K562 (cell line): ENCODE data around the gene AFDN. TPM values are rescaled to one million over a fixed set of nuclear protein-coding genes. Genes with fewer than 3 reads are reported as not detected.

Source experiments
- ATAC-seq: fragments of 200-7000 bp; cut with Tn5 transposase; 3 replicates; pipeline ENCODE4 v1.9.1; 2020; ENCODE audit warnings: moderate library complexity
- BruUV-seq: library from RNA; stranded (reverse); fragments of 400-500 nt; replicated peaks from 2 replicates; lab custom pipeline; 2021; lab: Mats Ljungman, UMichigan
- CTCF ChIA-PET: fragments of 300-600 bp; formaldehyde crosslinking; extraction: SDS; loops from one replicate; lab custom pipeline; 2021; ENCODE audit warnings: low intra/inter-chr PET ratio; lab: Yijun Ruan, JAX
- POLR2A ChIA-PET: fragments of 300-600, 350-650 bp; sonication (Branson Sonifier 250); formaldehyde crosslinking; extraction: SDS; loops from one replicate; lab custom pipeline; 2021; ENCODE audit warnings: antibody characterized with exemption, inconsistent platforms; lab: Yijun Ruan, JAX
- DNase-seq, 4 experiments: peaks; one replicate each; pipeline versions ENCODE4 v3.0.0 to v3.0.0-alpha.2; 2011 to 2018; ENCODE audit warnings: low spot score in 3 of 4, mixed read lengths in 3 of 4; ENCODE audit errors: extremely low read depth in 1 of 4
- FAIRE-seq: peaks from 2 replicates; lab custom pipeline; 2011; peaks lifted over from hg19 to GRCh38; lab: Jason Lieb, UNC
- H2AFZ ChIP-seq: 2 replicates; pipeline ENCODE4 v1.6.0; 2011; ENCODE audit warnings: low read depth, low read length, control low read depth, inconsistent platforms
- H3K27ac ChIP-seq: fragments of 200-600 bp; 3 replicates; pipeline ENCODE4 v1.8.0; 2011; ENCODE audit warnings: low read depth, mild to moderate bottlenecking, control low read depth, inconsistent platforms, low read length, moderate library complexity, mixed read lengths; ENCODE audit errors: extremely low read depth
- H3K27me3 ChIP-seq, 2 experiments: fragments of 300-600 bp in 1 of 2; 2 replicates in 1 of 2; 3 replicates in 1 of 2; pipeline versions ENCODE4 v1.6.0 to v1.8.0; 2011; ENCODE audit warnings: inconsistent platforms in 2 of 2, low read length in 2 of 2, mild to moderate bottlenecking in 1 of 2, mixed read lengths in 1 of 2, moderate library complexity in 1 of 2; ENCODE audit not compliant: control insufficient read depth in 2 of 2, insufficient read depth in 2 of 2
- H3K36me3 ChIP-seq: fragments of 300-600 bp; 3 replicates; pipeline ENCODE4 v1.8.0; 2011; ENCODE audit warnings: mild to moderate bottlenecking, low read length, inconsistent platforms; ENCODE audit not compliant: control insufficient read depth, insufficient read depth
- H3K4me1 ChIP-seq, 2 experiments: fragments of 200-600 bp in 1 of 2; replicated peaks in 1 of 2; 2 replicates in 1 of 2; 3 replicates in 1 of 2; pipeline versions ENCODE4 v1.5.1 to v1.8.0; 2011; ENCODE audit warnings: inconsistent platforms in 2 of 2, low read length in 2 of 2, mild to moderate bottlenecking in 1 of 2, mixed read lengths in 1 of 2, moderate library complexity in 1 of 2; ENCODE audit not compliant: control insufficient read depth in 2 of 2, insufficient read depth in 2 of 2
- H3K4me2 ChIP-seq: 2 replicates; pipeline ENCODE4 v1.6.1; 2011; ENCODE audit warnings: low read length, control low read depth, inconsistent platforms, mixed read lengths; ENCODE audit not compliant: insufficient read depth
- H3K4me3 ChIP-seq: fragments of 200-600 bp; sonication (generic), shearing (Covaris generic); 2 replicates; pipeline ENCODE4 v1.5.1; 2016; ENCODE audit warnings: control low read depth, inconsistent platforms
- H3K79me2 ChIP-seq: fragments of 200-600 bp; 3 replicates; pipeline ENCODE4 v1.8.0; 2011; ENCODE audit warnings: low read length, inconsistent platforms; ENCODE audit not compliant: control insufficient read depth, insufficient read depth
- H3K9ac ChIP-seq, 2 experiments: 2 replicates each; pipeline versions ENCODE4 v1.6.0 to v1.6.1; 2011; ENCODE audit warnings: low read depth in 2 of 2, low read length in 2 of 2, control low read depth in 1 of 2, inconsistent platforms in 1 of 2, mild to moderate bottlenecking in 1 of 2, mixed read lengths in 1 of 2; ENCODE audit not compliant: insufficient read depth in 1 of 2
- H3K9me1 ChIP-seq: one replicate; pipeline ENCODE4 v1.6.0; 2011; ENCODE audit warnings: inconsistent platforms, mild to moderate bottlenecking, low read length, moderate library complexity; ENCODE audit not compliant: control insufficient read depth, insufficient read depth
- H3K9me3 ChIP-seq: replicated peaks from 2 replicates; pipeline ENCODE4 v1.5.1; 2011; ENCODE audit warnings: low read depth, low read length, inconsistent platforms; ENCODE audit not compliant: control insufficient read depth, insufficient read depth
- H4K20me1 ChIP-seq: replicated peaks from 2 replicates; pipeline ENCODE4 v1.6.1; 2011; ENCODE audit warnings: low read length, inconsistent platforms, mixed read lengths; ENCODE audit not compliant: control insufficient read depth, insufficient read depth
- CBFA2T3 ChIP-seq: fragments of 450-650 bp; IDR thresholded peaks from 2 replicates; pipeline ENCODE4 v1.6.1; 2017
- CBFB ChIP-seq: sonication (generic); formaldehyde crosslinking; IDR thresholded peaks from 2 replicates; pipeline ENCODE4 v1.4.0; 2020; ENCODE audit warnings: mild to moderate bottlenecking, missing genetic modification reagents
- DNMT1 ChIP-seq: fragments of 450-650 bp; IDR thresholded peaks from 2 replicates; pipeline ENCODE4 v1.6.1; 2016; ENCODE audit warnings: antibody characterized with exemption, mild to moderate bottlenecking
- KDM5B ChIP-seq: fragments of 200-600 bp; sonication (generic); IDR thresholded peaks from 2 replicates; pipeline ENCODE4 v1.6.1; 2012; ENCODE audit warnings: low read depth, mild to moderate bottlenecking, moderate library complexity, low read length, control low read depth, inconsistent platforms; ENCODE audit not compliant: insufficient replicate concordance
- MCM2 ChIP-seq: fragments of 450-650 bp; IDR thresholded peaks from 2 replicates; pipeline ENCODE4 v1.6.1; 2017; ENCODE audit warnings: low read depth, mild to moderate bottlenecking
- NR2C2 ChIP-seq, 2 experiments: fragments of 200-800 bp in 1 of 2; sonication (Bioruptor generic) in 1 of 2; sonication (generic) in 1 of 2; formaldehyde crosslinking in 1 of 2; IDR thresholded peaks; 2 replicates each; pipeline versions ENCODE4 v1.6.1 to v1.8.0; 2016 to 2022; ENCODE audit warnings: mild to moderate bottlenecking in 1 of 2, missing compliant biosample characterization in 1 of 2, missing genetic modification characterization in 1 of 2, missing genetic modification reagents in 1 of 2
- PML ChIP-seq: IDR thresholded peaks from 2 replicates; pipeline ENCODE4 v1.6.1; 2012; ENCODE audit warnings: low read length, inconsistent platforms
- PYGO2 ChIP-seq: fragments of 450-650 bp; IDR thresholded peaks from 2 replicates; pipeline ENCODE4 v1.6.1; 2016; ENCODE audit warnings: mild to moderate bottlenecking, missing genetic modification characterization, moderate library complexity, missing compliant biosample characterization
- ZC3H4 ChIP-seq: sonication (generic); formaldehyde crosslinking; IDR thresholded peaks from 2 replicates; pipeline ENCODE4 v1.9.0; 2021; ENCODE audit warnings: missing genetic modification reagents, borderline replicate concordance
- ZNF121 ChIP-seq: sonication (generic); formaldehyde crosslinking; conservative IDR thresholded peaks from 2 replicates; pipeline ENCODE4 v1.8.0; 2022; ENCODE audit warnings: missing genetic modification reagents
- WGBS: fragments of 100-300 bp; shearing (Covaris generic); methylation state at CpG from one replicate; pipeline ENCODE4 v1.1.6; 2016; ENCODE audit warnings: low coverage, mixed read lengths; ENCODE audit not compliant: insufficient coverage; ENCODE audit errors: missing lambda C conversion rate; 5-methylcytosine and 5-hydroxymethylcytosine counted together
- in situ Hi-C: fragments of 300-500 bp; cut with MboI; formaldehyde crosslinking; loops from 4 replicates; pipeline ENCODE4 v1.15.0; 2018; ENCODE audit warnings: inconsistent platforms, mixed read lengths
- intact Hi-C: fragments of 100-400 bp; cut with micrococcal nuclease; formaldehyde crosslinking; loops from 2 replicates; pipeline ENCODE4 v1.14.2; 2022
- polyA plus RNA-seq, 8 experiments: library from polyadenylated mRNA; depleted of rRNA in 4 of 8; stranded (reverse) in 5 of 8; unstranded in 3 of 8; fragments of >200 nt; fragmentation: Nextera tagmentation in 2 of 8; fragmentation: Illumina TruSeq in 1 of 8; extraction: Ambion mirVana in 2 of 8; extraction: Trizol in 1 of 8; gene quantifications; 2 replicates each; pipeline versions ENCODE4 v1.2.1 to v1.2.3, GENCODE V29; 2011 to 2014; ENCODE audit warnings: inconsistent platforms in 1 of 8, missing spikeins in 1 of 8
- total RNA-seq, 7 experiments: library from RNA; depleted of rRNA in 6 of 7; stranded (reverse); fragments of >200 nt in 6 of 7; fragmentation: Illumina TruSeq in 2 of 7; extraction: Trizol in 2 of 7; gene quantifications; 2 replicates each; pipeline versions ENCODE4 v1.2.1 to v1.2.3, GENCODE V29; 2011 to 2021; ENCODE audit warnings: low replicate concordance in 1 of 7
- TF ChIP-seq, protein P1 (sequence below): fragments of 250-450 bp; sonication (Bioruptor Pico); IDR thresholded peaks from 2 replicates; pipeline ENCODE4 v1.5.0; 2021

AFDN gene
- total and polyA plus RNA-seq, 9 of the 15 experiments (the other 6 are each of a cell fraction or from before 2014, with no cell fraction given) = 7.2 to 129 (median 105) TPM

DNA sequence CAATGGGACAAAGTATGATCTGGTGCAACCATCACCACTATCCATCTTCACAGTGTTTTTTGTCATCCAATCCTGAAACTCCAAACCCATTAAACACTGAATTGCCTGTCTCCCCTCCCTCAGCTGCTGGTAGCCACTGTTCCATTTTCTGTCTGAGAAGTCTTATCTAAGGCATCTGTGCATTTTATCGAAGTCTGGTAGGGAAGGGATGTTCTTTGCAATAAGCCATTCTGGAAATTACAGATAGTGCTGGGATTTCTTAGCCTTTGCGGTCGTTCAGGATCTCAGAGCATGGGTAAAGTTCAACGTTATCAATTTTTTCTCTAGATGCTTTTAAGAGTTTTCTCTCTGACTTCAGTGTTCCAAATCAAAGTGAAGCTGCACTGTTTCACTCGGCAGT is 194.9 kb downstream of the AFDN start:
- ATAC-seq (no peak), DNase-seq (no peak), FAIRE-seq (no peak)
- Histone ChIP-seq H2AFZ (no peak overlapping the region), H3K27ac (no peak overlapping the region), H3K79me2 (no peaks in the 10 kb centered on the region), H3K4me2 (no peak overlapping the region), H3K9ac (no peak overlapping the region), H3K9me1 (no peaks in the 10 kb centered on the region), H3K36me3 (no peaks in the 10 kb centered on the region), H3K4me3 (no peak overlapping the region), H3K4me1 (peaks cover 0 to 5% of the 10 kb centered on the region in 2 experiments; a peak in 2 of 5 replicates), H4K20me1 (no peaks in the 10 kb centered on the region), H3K9me3 (no peaks in the 10 kb centered on the region), H3K27me3 (peaks cover 45 to 65% of the 10 kb centered on the region in 2 experiments)
- BruUV-seq = no TSS peak
- WGBS = 4% methylated on average over 5 of the region's 5 CpGs
- no peak for TF ChIP-seq MCM2
- TF ChIP-seq, protein P1, sequence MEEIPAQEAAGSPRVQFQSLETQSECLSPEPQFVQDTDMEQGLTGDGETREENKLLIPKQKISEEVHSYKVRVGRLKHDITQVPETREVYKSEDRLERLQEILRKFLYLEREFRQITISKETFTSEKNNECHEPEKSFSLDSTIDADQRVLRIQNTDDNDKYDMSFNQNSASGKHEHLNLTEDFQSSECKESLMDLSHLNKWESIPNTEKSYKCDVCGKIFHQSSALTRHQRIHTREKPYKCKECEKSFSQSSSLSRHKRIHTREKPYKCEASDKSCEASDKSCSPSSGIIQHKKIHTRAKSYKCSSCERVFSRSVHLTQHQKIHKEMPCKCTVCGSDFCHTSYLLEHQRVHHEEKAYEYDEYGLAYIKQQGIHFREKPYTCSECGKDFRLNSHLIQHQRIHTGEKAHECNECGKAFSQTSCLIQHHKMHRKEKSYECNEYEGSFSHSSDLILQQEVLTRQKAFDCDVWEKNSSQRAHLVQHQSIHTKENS (CRISPR knock-in tag) = no peak
- TF ChIP-seq PYGO2 (tag) = no peak
- TF ChIP-seq PML = no peak
- TF ChIP-seq CBFB (CRISPR knock-in tag) = no peak
- no peak for TF ChIP-seq ZC3H4 (CRISPR knock-in tag)
- no peak for TF ChIP-seq KDM5B
- TF ChIP-seq DNMT1 = no peak
- no peak for TF ChIP-seq NR2C2 (CRISPR knock-in tag; IDR thresholded peaks at IDR 0.05)
- TF ChIP-seq NR2C2 (tag; IDR thresholded peaks at IDR 0.05) = no peak
- TF ChIP-seq CBFA2T3 = no peak
- no peak for TF ChIP-seq ZNF121 (CRISPR knock-in tag)
- POLR2A ChIA-PET = interaction anchor here (0.7 kb wide), 1 partner anchor 24 kb away, joined by 3 read pairs; no protein-coding TSS in a partner anchor
- CTCF ChIA-PET = no interaction called here
- in situ Hi-C loops = no loop called here
- intact Hi-C loops = no loop called here

Other genes starting within 250 kb of the AFDN start
- not detected in 2 replicates for gene KIF25, start 170.8 kb downstream of the AFDN start, total RNA-seq (2014; rRNA removed)
- not detected in 2 replicates for gene KIF25, start 170.8 kb downstream of the AFDN start, total RNA-seq (2014; rRNA removed; fragmentation: Illumina TruSeq; extraction: Trizol)
- not detected in 2 replicates for gene KIF25, start 170.8 kb downstream of the AFDN start, total RNA-seq (2015; rRNA removed; fragmentation: Illumina TruSeq; extraction: Trizol)
- gene KIF25, start 170.8 kb downstream of the AFDN start, total RNA-seq (2021) = 0.24 TPM in 1 of 2 replicates, not detected in the other
- 0.04 TPM in 1 of 2 replicates, not detected in the other for gene KIF25, start 170.8 kb downstream of the AFDN start, polyA plus RNA-seq (2011; rRNA removed)
- not detected in 2 replicates for gene KIF25, start 170.8 kb downstream of the AFDN start, polyA plus RNA-seq (2014; fragmentation: Illumina TruSeq; extraction: Trizol)
- under 1 TPM; 0.22 to 0.49 TPM for gene KIF25, start 170.8 kb downstream of the AFDN start, polyA plus RNA-seq (2014; fragmentation: Nextera tagmentation; extraction: Ambion mirVana)
- not detected in 2 replicates for gene KIF25, start 170.8 kb downstream of the AFDN start, polyA plus RNA-seq (2014; rRNA removed)